ENCODE results near the gene SH3BP2. TPM values are rescaled to one million over a fixed set of nuclear protein-coding genes. Genes with fewer than 3 reads are reported as not detected.

The SH3BP2 gene
- polyA plus RNA-seq, 1 experiment: 14.8 TPM

DNA sequence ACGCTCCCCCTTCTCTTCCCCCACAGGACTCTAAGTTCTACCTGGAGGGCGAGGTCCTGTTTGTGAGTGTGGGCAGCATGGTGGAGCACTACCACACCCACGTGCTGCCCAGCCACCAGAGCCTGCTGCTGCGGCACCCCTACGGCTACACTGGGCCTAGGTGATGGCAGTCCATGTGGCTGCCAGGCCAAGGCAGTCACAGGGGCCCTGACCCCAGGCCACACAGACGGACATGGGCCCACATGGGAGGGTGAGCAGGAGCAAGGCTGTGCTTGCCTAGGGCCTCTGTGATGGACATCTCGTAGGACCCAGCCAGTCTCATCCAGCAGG lies 40.8 kb downstream of the SH3BP2 start:
- no peaks in the 10 kb centered on the region for H3K27me3 ChIP-seq (ENCODE audit: control insufficient read depth, insufficient read depth, low read length)
- ChIA-PET POLR2A (no interaction called here), CTCF (no interaction called here)
- H3K9me3 ChIP-seq (ENCODE audit: control insufficient read depth, insufficient read depth, low read length): no peaks in the 10 kb centered on the region; the same call in 1 of the 2 replicates
- H3K27ac ChIP-seq (ENCODE audit: low read depth, low read length): no peak overlapping the region
- DNase-seq (ENCODE audit: low read depth, low spot score): no peak
- TF ChIP-seq, protein P1, sequence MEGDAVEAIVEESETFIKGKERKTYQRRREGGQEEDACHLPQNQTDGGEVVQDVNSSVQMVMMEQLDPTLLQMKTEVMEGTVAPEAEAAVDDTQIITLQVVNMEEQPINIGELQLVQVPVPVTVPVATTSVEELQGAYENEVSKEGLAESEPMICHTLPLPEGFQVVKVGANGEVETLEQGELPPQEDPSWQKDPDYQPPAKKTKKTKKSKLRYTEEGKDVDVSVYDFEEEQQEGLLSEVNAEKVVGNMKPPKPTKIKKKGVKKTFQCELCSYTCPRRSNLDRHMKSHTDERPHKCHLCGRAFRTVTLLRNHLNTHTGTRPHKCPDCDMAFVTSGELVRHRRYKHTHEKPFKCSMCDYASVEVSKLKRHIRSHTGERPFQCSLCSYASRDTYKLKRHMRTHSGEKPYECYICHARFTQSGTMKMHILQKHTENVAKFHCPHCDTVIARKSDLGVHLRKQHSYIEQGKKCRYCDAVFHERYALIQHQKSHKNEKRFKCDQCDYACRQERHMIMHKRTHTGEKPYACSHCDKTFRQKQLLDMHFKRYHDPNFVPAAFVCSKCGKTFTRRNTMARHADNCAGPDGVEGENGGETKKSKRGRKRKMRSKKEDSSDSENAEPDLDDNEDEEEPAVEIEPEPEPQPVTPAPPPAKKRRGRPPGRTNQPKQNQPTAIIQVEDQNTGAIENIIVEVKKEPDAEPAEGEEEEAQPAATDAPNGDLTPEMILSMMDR (IDR thresholded peaks at IDR 0.05; ENCODE audit: low read depth, low read length): no peak
- H3K4me3 ChIP-seq (ENCODE audit: low read depth, low read length): no peak overlapping the region

DNA sequence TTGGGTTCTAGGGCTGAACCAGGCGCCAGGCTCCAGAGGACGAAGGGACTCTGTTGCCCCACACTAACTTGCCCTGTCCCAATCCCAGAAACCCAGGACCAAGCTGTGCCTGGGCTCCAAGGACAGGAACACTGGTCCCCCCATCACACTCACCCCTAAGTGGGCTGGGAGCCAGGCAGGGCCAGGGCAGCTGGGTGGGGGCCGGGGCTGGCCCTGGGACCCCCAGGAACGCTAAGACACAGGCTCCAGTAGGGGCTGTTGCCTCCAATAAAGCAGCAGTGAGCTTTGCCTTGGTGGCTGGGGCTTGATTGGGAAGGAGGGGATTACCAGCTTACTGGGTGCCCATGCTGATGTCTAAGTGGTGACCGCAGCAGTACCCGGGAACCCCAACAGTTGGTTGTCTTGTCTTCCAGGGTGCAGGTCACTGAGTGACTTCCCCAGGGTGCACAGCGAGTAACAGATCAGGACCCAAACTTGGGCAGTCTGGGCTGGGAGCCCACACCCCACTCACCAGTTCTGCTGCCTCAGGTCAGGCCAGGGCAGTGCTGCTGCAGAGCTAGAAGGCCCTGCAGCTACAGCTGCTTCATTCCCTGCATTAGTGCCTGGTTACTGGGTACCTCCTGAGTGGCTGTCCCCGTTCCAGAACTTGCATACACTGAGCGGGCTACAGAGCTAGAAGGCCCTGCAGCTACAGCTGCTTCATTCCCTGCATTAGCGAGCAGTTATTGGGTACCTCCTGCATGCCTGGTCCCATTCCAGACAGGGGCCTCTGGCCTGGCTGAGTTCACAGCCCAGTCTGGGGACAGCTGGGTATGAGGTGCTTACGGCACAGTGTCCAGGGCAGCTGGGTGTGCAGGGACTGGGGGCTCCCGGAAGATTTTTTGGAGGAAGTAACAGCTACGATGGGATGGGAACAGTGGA lies 41.4 kb downstream of the SH3BP2 start:
- CTCF ChIA-PET: no interaction called here
- Histone ChIP-seq H3K27ac (ENCODE audit: low read depth, low read length) (no peak overlapping the region), H3K4me3 (ENCODE audit: low read depth, low read length) (no peak overlapping the region), H3K27me3 (ENCODE audit: control insufficient read depth, insufficient read depth, low read length) (no peaks in the 10 kb centered on the region), H3K9me3 (ENCODE audit: control insufficient read depth, insufficient read depth, low read length) (no peaks in the 10 kb centered on the region; the same call in 1 of the 2 replicates)
- no peak for DNase-seq (ENCODE audit: low read depth, low spot score)
- POLR2A ChIA-PET: no interaction called here
- TF ChIP-seq, protein P1 (IDR thresholded peaks at IDR 0.05; ENCODE audit: low read depth, low read length): no peak

DNA sequence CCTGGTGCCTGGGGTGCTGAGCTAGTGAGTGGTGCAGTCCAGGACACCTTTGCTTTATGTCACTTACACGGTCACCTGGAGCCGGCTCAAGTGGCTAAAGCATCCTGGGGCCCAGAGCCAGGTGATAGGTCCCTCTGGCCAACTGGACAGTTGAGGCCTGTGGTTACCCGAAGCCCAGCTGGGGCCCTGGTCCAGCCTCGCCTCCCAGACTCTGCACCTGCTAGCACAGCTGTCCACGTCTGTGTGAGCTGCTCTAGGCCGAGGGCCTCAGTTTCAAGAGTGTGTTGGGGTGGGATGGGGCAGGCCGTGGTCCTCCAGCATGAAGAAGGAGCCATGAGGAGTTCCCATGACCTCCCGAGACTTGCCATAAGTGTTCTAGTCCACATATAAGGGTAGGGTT lies 43.1 kb downstream of the SH3BP2 start:
- CTCF ChIA-PET: no interaction called here
- DNase-seq (ENCODE audit: low read depth, low spot score): no peak
- POLR2A ChIA-PET: no interaction called here

DNA sequence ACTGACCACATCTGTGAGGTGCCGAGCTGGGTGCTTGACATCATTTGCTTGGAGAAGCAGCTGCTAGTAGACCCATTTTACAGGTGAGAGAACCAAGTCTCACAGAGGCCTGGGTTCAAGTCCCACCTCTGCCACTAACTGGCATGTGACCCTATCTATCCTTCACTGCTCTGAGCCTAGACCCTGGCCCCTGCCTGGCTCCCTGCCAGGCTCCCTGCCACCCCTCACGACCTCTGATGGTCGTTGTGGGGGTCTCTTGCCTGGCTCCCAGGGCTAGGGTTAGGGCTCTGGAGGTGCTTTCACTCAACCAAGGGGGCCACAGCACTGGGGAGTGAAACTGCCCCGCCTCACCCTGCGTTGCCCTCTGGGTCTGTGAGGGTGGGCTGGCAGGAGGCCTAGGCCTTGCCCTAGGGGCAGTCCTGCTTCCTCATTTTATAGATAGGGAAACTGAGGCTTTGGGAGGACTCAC lies 43.5 kb downstream of the SH3BP2 start:
- H3K4me3 ChIP-seq (ENCODE audit: low read depth, low read length): no peak overlapping the region
- no peak overlapping the region for H3K27ac ChIP-seq (ENCODE audit: low read depth, low read length)
- no peak for DNase-seq (ENCODE audit: low read depth, low spot score)
- ChIA-PET POLR2A (no interaction called here), CTCF (no interaction called here)
- no peaks in the 10 kb centered on the region; the same call in 1 of the 2 replicates for H3K9me3 ChIP-seq (ENCODE audit: control insufficient read depth, insufficient read depth, low read length)
- TF ChIP-seq, protein P1 (IDR thresholded peaks at IDR 0.05; ENCODE audit: low read depth, low read length): no peak
- H3K27me3 ChIP-seq (ENCODE audit: control insufficient read depth, insufficient read depth, low read length): no peaks in the 10 kb centered on the region

More for the DNA sequence above, 43.1 kb downstream of the SH3BP2 start:
- H3K9me3 ChIP-seq (ENCODE audit: control insufficient read depth, insufficient read depth, low read length): no peaks in the 10 kb centered on the region; the same call in 1 of the 2 replicates
- TF ChIP-seq, protein P1 (IDR thresholded peaks at IDR 0.05; ENCODE audit: low read depth, low read length): no peak
- H3K27me3 ChIP-seq (ENCODE audit: control insufficient read depth, insufficient read depth, low read length): no peaks in the 10 kb centered on the region
- no peak overlapping the region for H3K4me3 ChIP-seq (ENCODE audit: low read depth, low read length)
- no peak overlapping the region for H3K27ac ChIP-seq (ENCODE audit: low read depth, low read length)

DNA sequence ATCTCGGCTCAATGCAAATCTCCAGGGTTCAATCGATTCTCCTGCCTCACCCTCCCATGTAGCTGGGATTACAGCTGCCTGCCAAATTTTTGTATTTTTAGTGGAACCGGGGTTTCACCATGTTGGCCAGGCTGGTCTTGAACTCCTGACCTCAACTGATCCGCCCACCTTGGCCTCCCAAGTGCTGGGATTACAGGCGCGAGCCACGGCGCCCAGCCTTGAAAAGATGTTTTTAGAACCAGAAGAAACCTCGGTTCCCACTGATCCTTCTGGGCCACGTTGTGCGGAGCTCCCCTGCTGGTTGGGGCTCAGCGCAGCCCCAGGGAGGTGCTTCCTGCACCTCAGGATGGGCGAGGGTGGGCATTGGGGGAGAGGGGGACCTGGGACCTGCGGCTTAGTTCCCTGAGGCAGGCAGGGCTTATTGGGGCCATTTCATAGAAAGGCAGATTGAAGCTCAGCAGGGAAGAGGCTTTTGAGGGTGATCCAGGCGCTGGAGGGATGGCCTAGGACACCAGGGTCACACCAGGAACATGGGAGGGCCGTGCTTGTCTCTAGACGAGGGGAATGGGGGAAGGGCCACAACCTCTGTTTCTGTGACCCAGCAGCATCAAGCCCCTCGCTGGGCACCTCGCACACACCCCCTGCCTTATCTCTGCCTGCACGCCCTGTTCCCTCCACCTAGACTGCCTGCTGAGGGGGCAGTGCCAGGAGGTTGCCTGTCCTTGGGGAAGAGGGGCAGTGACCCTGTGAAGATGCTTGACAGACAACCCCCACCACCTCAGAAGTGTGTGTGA lies 44.4 kb downstream of the SH3BP2 start:
- TF ChIP-seq, protein P1 (IDR thresholded peaks at IDR 0.05; ENCODE audit: low read depth, low read length): no peak; the same call in 1 of the 2 replicates
- DNase-seq (ENCODE audit: low read depth, low spot score): no peak
- Histone ChIP-seq H3K4me3 (ENCODE audit: low read depth, low read length) (no peak overlapping the region), H3K27ac (ENCODE audit: low read depth, low read length) (peak overlapping the region; percentile 57), H3K27me3 (ENCODE audit: control insufficient read depth, insufficient read depth, low read length) (no peaks in the 10 kb centered on the region), H3K9me3 (ENCODE audit: control insufficient read depth, insufficient read depth, low read length) (no peaks in the 10 kb centered on the region; the same call in 1 of the 2 replicates)
- POLR2A ChIA-PET: no interaction called here
- CTCF ChIA-PET: no interaction called here
